ENCODE data around the gene PLEKHS1. TPM values are rescaled to one million over a fixed set of nuclear protein-coding genes. Genes with fewer than 3 reads are reported as not detected.

Gene PLEKHS1
- total RNA-seq, 1 experiment from 2014 or later, result not detected

GRCh38 chr10:113752553-113752952, 1.1 kb downstream of the PLEKHS1 start:
- H3K36me3 Mint-ChIP-seq (ENCODE audit: insufficient read depth in 1 of 3, low read depth in 3 of 3), result no peaks in the 10 kb centered on the region
- H3K4ac ChIP-seq (ENCODE audit: low read depth, low read length), result no peak overlapping the region
- H3T11ph ChIP-seq (ENCODE audit: low read length), result no peak overlapping the region
- H3K23ac ChIP-seq (ENCODE audit: insufficient read length, low read depth, low read length), result no peak overlapping the region
- H3K9me3 Mint-ChIP-seq, result no peaks in the 10 kb centered on the region; a peak in 1 of 5 replicates
- H2BK15ac ChIP-seq (ENCODE audit: low read depth, low read length), result no peak overlapping the region
- no peaks in the 10 kb centered on the region for H3K79me1 ChIP-seq (ENCODE audit: insufficient read depth, low read depth, low read length, poor library complexity, severe bottlenecking)
- no peaks in the 10 kb centered on the region for H3K23me2 ChIP-seq (ENCODE audit: insufficient read length, low read depth, low read length, poor library complexity, severe bottlenecking)
- no peak overlapping the region for H2BK20ac ChIP-seq (ENCODE audit: low read depth, low read length, poor library complexity, severe bottlenecking)
- no peak overlapping the region for H3K9ac ChIP-seq (ENCODE audit: extremely low read depth, insufficient read length, low read length)
- H3K4me2 ChIP-seq (ENCODE audit: insufficient read depth, insufficient read length, low read length), result no peak overlapping the region
- no peak overlapping the region for H4K8ac ChIP-seq (replicated peaks; ENCODE audit: insufficient read length, low read depth, low read length)
- no CpG with 5 or more reads among the region's 1 CpG for WGBS (ENCODE audit: extremely low coverage, insufficient read length, low lambda C conversion rate)
- no peaks in the 10 kb centered on the region for H3K4me1 ChIP-seq (ENCODE audit: insufficient read depth, low read length)
- no peak overlapping the region for H4K5ac ChIP-seq (ENCODE audit: insufficient read length, low read depth, low read length)
- H4K20me1 ChIP-seq (ENCODE audit: control insufficient read depth, insufficient read depth, insufficient read length), result no peaks in the 10 kb centered on the region
- H3K14ac ChIP-seq (ENCODE audit: insufficient read depth, low read length), result no peak overlapping the region
- no peak overlapping the region for H2BK5ac ChIP-seq (ENCODE audit: insufficient read length, low read length)
- TF ChIP-seq CTCF (conservative IDR thresholded peaks at IDR 0.05), result no peak
- no peak overlapping the region for H3K56ac ChIP-seq (ENCODE audit: insufficient read length, low read depth, low read length)
- no peak overlapping the region for H3K4me3 Mint-ChIP-seq
- H3K4me1 Mint-ChIP-seq, result no peaks in the 10 kb centered on the region; a peak in 1 of 4 replicates
- H4K91ac ChIP-seq (ENCODE audit: insufficient read length, low read depth, low read length), result no peak overlapping the region
- H2AK5ac ChIP-seq (ENCODE audit: insufficient read length, low read length), result no peak overlapping the region
- no peak overlapping the region for H2BK120ac ChIP-seq (ENCODE audit: low read depth, low read length, poor library complexity, severe bottlenecking)
- no peaks in the 10 kb centered on the region for H3K79me2 ChIP-seq (ENCODE audit: insufficient read depth, low read length)
- H3K27ac Mint-ChIP-seq, result no peak overlapping the region
- no peaks in the 10 kb centered on the region for H3K27me3 ChIP-seq (ENCODE audit: insufficient read depth, low read length)
- H2AFZ ChIP-seq (ENCODE audit: low read length), result no peak overlapping the region
- no peak overlapping the region for H3K27ac ChIP-seq (ENCODE audit: insufficient read length, low read depth, low read length)
- H3K18ac ChIP-seq (ENCODE audit: insufficient read length, low read depth, low read length), result no peak overlapping the region
- no peak for DNase-seq
- H2BK12ac ChIP-seq (ENCODE audit: insufficient read length, low read depth, low read length), result no peak overlapping the region
- H3K27me3 Mint-ChIP-seq (ENCODE audit: low read depth), result peaks cover 4% of the 10 kb centered on the region
- H3K9me3 ChIP-seq (ENCODE audit: control insufficient read depth, low read depth, low read length), result no peaks in the 10 kb centered on the region
